HepG2 (cell line): ENCODE measurements around the gene ANAPC5. TPM values are rescaled to one million over a fixed set of nuclear protein-coding genes. Genes with fewer than 3 reads are reported as not detected.

ENCODE experiments used
- ATAC-seq: fragments of 200-7000 bp; cut with Tn5 transposase; 3 replicates; pipeline ENCODE4 v1.9.1; 2020; ENCODE audit warnings: mild to moderate bottlenecking, moderate library complexity
- BruUV-seq: library from RNA; stranded (reverse); fragments of 400-500 nt; replicated peaks from 2 replicates; lab custom pipeline; 2021; lab: Mats Ljungman, UMichigan
- CTCF ChIA-PET: fragments of 300-600 bp; formaldehyde crosslinking; extraction: SDS; loops from one replicate; lab custom pipeline; 2021; ENCODE audit warnings: low total read pairs, inconsistent platforms, low intra/inter-chr PET ratio; lab: Yijun Ruan, JAX
- POLR2A ChIA-PET: fragments of 350-600 bp; sonication (Branson Sonifier 250); formaldehyde crosslinking; loops from one replicate; lab custom pipeline; 2020; ENCODE audit warnings: antibody characterized with exemption, inconsistent platforms; lab: Yijun Ruan, JAX
- DNase-seq: peaks from one replicate; pipeline ENCODE4 v3.0.0-alpha.2; 2015; ENCODE audit warnings: low spot score
- FAIRE-seq: peaks from 3 replicates; lab custom pipeline; 2011; peaks lifted over from hg19 to GRCh38; lab: Jason Lieb, UNC
- H2AFZ ChIP-seq: one replicate; pipeline ENCODE4 v1.6.1; 2011; ENCODE audit warnings: low read length, inconsistent platforms
- H3K27ac ChIP-seq: fragments of 300-600 bp; 3 replicates; pipeline ENCODE4 v1.8.0; 2011; ENCODE audit warnings: mixed run types, mild to moderate bottlenecking, mixed read lengths, low read length, inconsistent platforms; ENCODE audit not compliant: insufficient read depth; ENCODE audit errors: extremely low read length
- H3K27me3 ChIP-seq, 2 experiments: fragments of 200-600 bp in 1 of 2; 2 replicates in 1 of 2; 3 replicates in 1 of 2; pipeline versions ENCODE4 v1.6.0 to v1.8.0; 2011; ENCODE audit warnings: low read length in 2 of 2, mild to moderate bottlenecking in 2 of 2, moderate library complexity in 2 of 2, inconsistent platforms in 1 of 2; ENCODE audit not compliant: insufficient read depth in 2 of 2, control insufficient read depth in 1 of 2
- H3K36me3 ChIP-seq, 2 experiments: fragments of 200-600 bp in 1 of 2; replicated peaks in 1 of 2; 2 replicates in 1 of 2; 3 replicates in 1 of 2; pipeline versions ENCODE4 v1.5.1 to v1.8.0; 2011; ENCODE audit warnings: low read length in 2 of 2, inconsistent platforms in 1 of 2; ENCODE audit not compliant: insufficient read depth in 2 of 2, control insufficient read depth in 1 of 2
- H3K4me1 ChIP-seq: 2 replicates; pipeline ENCODE4 v1.5.1; 2012; ENCODE audit warnings: low read length, inconsistent platforms; ENCODE audit not compliant: insufficient read depth
- H3K4me2 ChIP-seq: 2 replicates; pipeline ENCODE4 v1.6.0; 2011; ENCODE audit warnings: low read depth, low read length, inconsistent platforms
- H3K4me3 ChIP-seq, 3 experiments: fragments of 200-600 bp in 1 of 3; sonication (generic), shearing (Covaris generic) in 1 of 3; replicated peaks in 1 of 3; 2 replicates each; pipeline ENCODE4 v1.5.1; 2011 to 2016; ENCODE audit warnings: low read length in 3 of 3, inconsistent platforms in 2 of 3, low read depth in 2 of 3, mild to moderate bottlenecking in 2 of 3, control low read depth in 1 of 3, mixed read lengths in 1 of 3; ENCODE audit not compliant: insufficient read depth in 1 of 3
- H3K79me2 ChIP-seq: one replicate; pipeline ENCODE4 v1.6.1; 2011; ENCODE audit warnings: low read length, inconsistent platforms; ENCODE audit not compliant: insufficient read depth
- H3K9ac ChIP-seq: 2 replicates; pipeline ENCODE4 v1.6.0; 2011; ENCODE audit warnings: mild to moderate bottlenecking, low read depth, low read length, inconsistent platforms; ENCODE audit not compliant: insufficient read depth
- H3K9me3 ChIP-seq: 2 replicates; pipeline ENCODE4 v1.5.1; 2012; ENCODE audit warnings: mild to moderate bottlenecking, low read length
- H4K20me1 ChIP-seq: 2 replicates; pipeline ENCODE4 v1.6.0; 2011; ENCODE audit warnings: inconsistent platforms, mild to moderate bottlenecking, low read length, moderate library complexity; ENCODE audit not compliant: insufficient read depth
- E2F2 ChIP-seq: sonication (generic); formaldehyde crosslinking; IDR thresholded peaks from 2 replicates; pipeline ENCODE4 v1.4.0; 2020; ENCODE audit warnings: missing genetic modification reagents, borderline replicate concordance
- ISL2 ChIP-seq: sonication (generic); formaldehyde crosslinking; IDR thresholded peaks from 2 replicates; pipeline ENCODE4 v1.5.0; 2020; ENCODE audit warnings: missing genetic modification reagents
- KDM1A ChIP-seq: IDR thresholded peaks from 2 replicates; pipeline ENCODE4 v1.6.1; 2016; ENCODE audit warnings: missing compliant biosample characterization
- NKX3-1 ChIP-seq: sonication (generic); formaldehyde crosslinking; IDR thresholded peaks from 2 replicates; pipeline ENCODE4 v1.5.0; 2020; ENCODE audit warnings: missing genetic modification reagents
- RAD21 ChIP-seq: fragments of 450-650 bp; formaldehyde crosslinking; IDR thresholded peaks from 2 replicates; pipeline ENCODE4 v1.5.0; 2020; ENCODE audit warnings: mild to moderate bottlenecking
- REXO4 ChIP-seq: sonication (generic); formaldehyde crosslinking; IDR thresholded peaks from 2 replicates; pipeline ENCODE4 v1.8.0; 2022; ENCODE audit warnings: missing genetic modification reagents, mild to moderate bottlenecking, borderline replicate concordance
- RFXAP ChIP-seq: sonication (generic); formaldehyde crosslinking; IDR thresholded peaks from 2 replicates; pipeline ENCODE4 v1.4.0; 2020; ENCODE audit warnings: missing genetic modification reagents, borderline replicate concordance
- SATB2 ChIP-seq: sonication (generic); formaldehyde crosslinking; IDR thresholded peaks from 2 replicates; pipeline ENCODE4 v1.5.0; 2020; ENCODE audit warnings: missing genetic modification reagents
- SMARCC2 ChIP-seq: fragments of 450-650 bp; IDR thresholded peaks from 2 replicates; pipeline ENCODE4 v1.6.1; 2017; ENCODE audit warnings: antibody characterized with exemption, mild to moderate bottlenecking
- U2AF1 ChIP-seq: fragments of 200-400 bp; formaldehyde crosslinking; optimal IDR thresholded peaks from 2 replicates; pipeline ENCODE3; 2017; ENCODE audit warnings: mild to moderate bottlenecking, low read depth, low read length
- ZNF280B ChIP-seq: sonication (generic); formaldehyde crosslinking; IDR thresholded peaks from 2 replicates; pipeline ENCODE4 v1.5.0; 2020; ENCODE audit warnings: missing genetic modification reagents, mild to moderate bottlenecking, borderline replicate concordance
- ZNF543 ChIP-seq: sonication (generic); formaldehyde crosslinking; IDR thresholded peaks from 2 replicates; pipeline ENCODE4 v1.4.0; 2020; ENCODE audit warnings: mild to moderate bottlenecking, missing genetic modification reagents
- ZNF781 ChIP-seq: sonication (generic); formaldehyde crosslinking; IDR thresholded peaks from 2 replicates; pipeline ENCODE4 v1.5.1; 2020; ENCODE audit warnings: borderline replicate concordance, mild to moderate bottlenecking, missing genetic modification reagents; ENCODE audit errors: not compliant biosample characterization
- ZNF850 ChIP-seq: sonication (generic); formaldehyde crosslinking; conservative IDR thresholded peaks from 2 replicates; pipeline ENCODE4 v1.9.0; 2021; ENCODE audit warnings: mild to moderate bottlenecking, missing genetic modification reagents
- WGBS: methylation state at CpG from one replicate; pipeline ENCODE4 v1.1.6; 2017; ENCODE audit warnings: low lambda C conversion rate; 5-methylcytosine and 5-hydroxymethylcytosine counted together
- in situ Hi-C: cut with HindIII; loops from 2 replicates; pipeline ENCODE4 v1.10.0; 2017; ENCODE audit warnings: low pct_unique_long_range_greater_than_20kb; ENCODE audit not compliant: extremely low pct_ligation_motif_present
- intact Hi-C: fragments of 100-400 bp; cut with micrococcal nuclease; formaldehyde crosslinking; loops from one replicate; pipeline ENCODE4 v1.10.0; 2022; ENCODE audit not compliant: unreplicated experiment
- polyA plus RNA-seq, 8 experiments: library from polyadenylated mRNA; depleted of rRNA in 3 of 8; stranded (reverse) in 7 of 8; unstranded in 1 of 8; fragments of >200 nt; fragmentation: Illumina TruSeq in 4 of 8; extraction: Trizol in 4 of 8; gene quantifications; 2 replicates each; pipeline versions ENCODE4 v1.2.1 to v1.2.3, GENCODE V29; 2011 to 2016; ENCODE audit warnings: low read depth in 4 of 8, missing spikeins in 1 of 8, mixed read lengths in 1 of 8; ENCODE audit not compliant: insufficient read depth in 1 of 8
- total RNA-seq, 5 experiments: library from RNA; depleted of rRNA; stranded (reverse); fragments of >200 nt; fragmentation: Illumina TruSeq; extraction: Trizol; gene quantifications; 2 replicates each; pipeline ENCODE4 v1.2.3, GENCODE V29; 2016; ENCODE audit warnings: low read depth in 1 of 5

ANAPC5 gene
- total and polyA plus RNA-seq, 2 of the 13 experiments (the other 11 are each of a cell fraction or from before 2014, with no cell fraction given) = 146 to 161 TPM

DNA sequence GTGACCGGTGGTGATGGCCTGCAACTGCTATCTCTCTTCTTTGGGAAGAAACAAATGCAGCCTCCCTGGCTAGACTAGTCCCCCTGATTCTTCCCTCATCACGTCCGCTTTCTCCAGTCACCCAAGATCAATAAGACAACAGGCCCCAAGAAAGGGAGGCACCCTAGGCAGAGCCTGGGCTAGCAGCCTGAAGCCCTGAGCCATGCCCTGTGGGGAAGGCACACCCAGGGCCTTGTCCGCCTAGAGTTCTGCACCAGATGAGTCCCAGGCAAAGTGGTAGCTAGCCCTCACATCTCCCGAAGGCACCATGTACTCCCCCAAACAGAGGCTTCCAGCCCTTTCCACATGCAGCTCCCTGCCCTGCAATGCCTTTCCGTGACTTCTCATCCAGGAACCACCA, 90.8 kb downstream of the ANAPC5 start:
- no peak for ATAC-seq
- Histone ChIP-seq H3K36me3 (peaks cover 12 to 42% of the 10 kb centered on the region in 2 experiments), H3K4me2 (no peak overlapping the region), H3K9me3 (no peaks in the 10 kb centered on the region), H3K79me2 (no peaks in the 10 kb centered on the region), H3K4me1 (no peaks in the 10 kb centered on the region), H4K20me1 (no peaks in the 10 kb centered on the region), H3K27ac (no peak overlapping the region), H3K27me3 (no peaks in the 10 kb centered on the region), H3K4me3 (no peak overlapping the region), H2AFZ (no peak overlapping the region), H3K9ac (no peak overlapping the region)
- BruUV-seq = no TSS peak
- in situ Hi-C loops (no loop called here), intact Hi-C loops (no loop called here)
- no peak for TF ChIP-seq SATB2 (CRISPR knock-in tag)
- TF ChIP-seq NKX3-1 (CRISPR knock-in tag) = no peak
- TF ChIP-seq ISL2 (CRISPR knock-in tag) = no peak
- TF ChIP-seq U2AF1 = no peak
- no peak for TF ChIP-seq ZNF781 (CRISPR knock-in tag)
- TF ChIP-seq ZNF280B (CRISPR knock-in tag) = no peak
- TF ChIP-seq ZNF850 (CRISPR knock-in tag) = no peak
- no peak for TF ChIP-seq E2F2 (CRISPR knock-in tag)
- no peak for TF ChIP-seq ZNF543
- TF ChIP-seq RAD21 (CRISPR knock-in tag) = no peak
- TF ChIP-seq RFXAP (CRISPR knock-in tag) = no peak
- TF ChIP-seq REXO4 (CRISPR knock-in tag) = no peak
- TF ChIP-seq KDM1A (CRISPR knock-in tag) = no peak
- TF ChIP-seq SMARCC2 = no peak
- ChIA-PET POLR2A (no interaction called here), CTCF (no interaction called here)
- FAIRE-seq = no peak
- WGBS = 100% methylated on average over 4 of the region's 6 CpGs
- DNase-seq = no peak
